H4 (cell line): ENCODE results near the gene GPR65. TPM values are rescaled to one million over a fixed set of nuclear protein-coding genes. Genes with fewer than 3 reads are reported as not detected.

ENCODE experiments used
- DNase-seq: peaks from one replicate; pipeline ENCODE4 v3.0.0-alpha.2; 2015; ENCODE audit warnings: low spot score
- total RNA-seq: library from RNA; depleted of rRNA; stranded (reverse); fragments of >200 nt; shearing (Covaris generic); gene quantifications from 2 replicates; pipeline ENCODE4 v1.2.3, GENCODE V29; 2014; rRNA removed

The GPR65 gene
- total RNA-seq, 1 experiment from 2014 or later = not detected

DNA sequence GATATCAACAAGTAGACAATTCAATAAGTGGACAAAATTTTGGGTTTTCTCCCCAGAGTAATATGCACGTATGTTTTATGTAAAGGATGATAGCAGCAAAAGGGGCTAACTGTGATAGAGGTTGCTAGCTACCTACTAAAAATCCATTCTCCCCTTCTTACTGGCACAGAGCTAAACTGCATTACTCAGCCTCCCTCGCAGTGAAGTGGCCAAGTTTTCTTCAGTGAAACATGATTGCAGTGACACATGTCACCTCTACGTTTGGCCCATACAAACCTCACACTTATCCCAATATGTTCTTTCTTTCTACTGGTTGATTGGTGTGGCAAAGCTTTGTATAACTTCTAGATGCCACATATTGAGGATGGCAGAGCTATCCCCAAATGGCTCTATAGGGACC, 34.3 kb downstream of the GPR65 start:
- no peak for DNase-seq

DNA sequence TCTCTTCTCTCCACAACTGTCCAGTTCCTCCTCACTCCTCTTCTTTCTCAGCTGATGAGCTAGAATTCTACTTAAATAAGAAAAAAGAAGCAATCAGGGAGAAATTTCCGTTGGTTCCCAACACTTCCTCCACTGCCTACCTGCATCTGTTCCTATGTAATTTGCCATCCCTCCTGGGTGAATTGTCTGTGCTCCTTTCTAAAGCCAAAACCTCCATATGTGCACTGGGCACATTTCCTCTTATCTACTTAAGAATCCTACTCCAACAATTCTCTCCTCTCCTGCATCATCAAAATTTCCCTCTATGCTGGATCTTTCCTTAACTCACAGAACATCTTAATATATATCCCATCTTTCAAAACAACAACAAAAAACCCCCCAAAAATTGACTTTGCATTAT, 35.2 kb downstream of the GPR65 start:
- DNase-seq = no peak

DNA sequence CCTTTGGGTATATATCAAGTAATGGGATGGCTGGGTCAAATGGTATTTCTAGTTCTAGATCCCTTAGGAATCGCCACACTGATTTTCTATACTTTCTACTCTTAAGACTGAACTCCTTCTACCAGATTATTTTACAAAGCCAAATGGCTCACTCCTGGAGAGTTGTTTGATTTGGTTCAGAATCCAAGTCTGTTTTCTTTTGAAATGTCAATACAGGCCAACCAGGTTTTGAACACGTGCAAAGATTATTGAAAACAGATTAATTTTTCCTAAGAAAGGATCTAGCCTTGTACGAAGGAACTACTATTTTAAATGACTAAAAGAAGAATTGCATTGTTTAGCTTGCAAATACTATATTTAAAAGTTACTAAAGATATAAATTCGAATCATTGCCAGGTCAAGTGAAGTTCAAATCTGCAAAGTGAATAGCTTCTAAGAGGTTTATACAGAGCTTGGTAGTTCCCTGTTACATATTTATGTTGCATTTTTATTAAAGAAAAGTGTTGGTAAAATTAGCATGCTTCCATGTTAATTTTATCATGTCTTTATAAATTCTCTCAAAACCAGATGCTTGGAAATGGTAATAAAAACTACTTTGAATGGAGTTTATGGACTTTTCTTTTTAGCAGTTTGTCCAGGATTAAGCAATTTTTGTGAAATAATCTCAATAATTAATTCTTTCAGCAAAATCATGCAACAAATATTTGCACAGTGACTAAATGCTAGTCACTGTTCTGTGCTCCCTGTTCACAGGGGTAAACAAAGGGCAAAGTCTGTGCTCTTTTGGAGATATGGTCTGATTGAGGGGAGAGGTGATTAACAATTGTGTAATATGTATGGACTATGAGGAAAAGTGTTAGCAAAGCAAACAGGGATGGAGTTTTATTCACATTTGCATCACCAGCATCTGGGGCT, 38.9 kb downstream of the GPR65 start:
- DNase-seq = no peak

DNA sequence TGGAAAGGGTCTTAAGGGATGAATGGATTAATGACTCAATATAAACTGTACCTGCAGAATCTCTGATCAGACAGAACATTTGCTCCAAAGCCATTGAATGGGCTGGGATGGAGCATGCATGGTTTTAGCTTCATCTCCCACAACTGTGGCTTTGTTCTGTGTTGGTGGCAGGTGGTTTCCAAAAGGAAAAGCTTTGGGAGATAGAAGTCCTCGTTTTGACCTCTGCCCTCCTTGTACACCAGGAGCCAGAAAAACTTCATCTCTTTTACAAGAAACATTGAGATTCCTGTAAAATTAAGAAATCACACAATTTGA, 39.5 kb downstream of the GPR65 start:
- DNase-seq = no peak

DNA sequence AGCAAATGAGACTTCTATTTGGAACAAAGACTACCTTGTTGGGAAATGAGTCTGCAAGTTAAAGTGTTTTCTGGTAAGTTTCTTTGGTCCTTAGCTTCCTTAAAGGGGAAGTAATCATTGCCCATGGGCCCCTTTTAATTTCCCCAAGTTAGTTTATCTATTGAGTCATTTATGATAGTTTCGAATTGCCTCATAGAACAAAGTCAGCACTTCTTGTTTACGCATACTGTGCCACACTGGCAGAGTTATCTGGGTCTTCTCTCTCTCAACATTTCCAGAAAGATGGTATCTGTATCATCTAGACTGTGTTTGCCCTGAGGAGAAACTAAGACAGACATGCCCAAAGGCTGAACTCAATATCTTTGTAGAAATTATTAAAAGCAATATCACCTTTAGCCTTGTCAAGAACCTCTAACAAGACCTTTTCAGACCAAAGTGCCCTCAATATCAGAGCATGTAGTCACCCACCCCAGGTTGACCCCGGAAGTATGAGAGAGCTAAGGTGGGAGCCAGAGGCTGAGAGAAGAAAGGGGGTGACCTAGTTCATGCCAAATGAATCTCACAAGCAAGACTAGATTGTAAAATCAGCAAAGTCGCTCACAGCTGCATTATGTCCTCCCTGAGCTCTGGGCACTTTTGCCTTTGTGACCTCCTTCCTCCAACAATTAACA, 40.0 kb downstream of the GPR65 start:
- no peak for DNase-seq

DNA sequence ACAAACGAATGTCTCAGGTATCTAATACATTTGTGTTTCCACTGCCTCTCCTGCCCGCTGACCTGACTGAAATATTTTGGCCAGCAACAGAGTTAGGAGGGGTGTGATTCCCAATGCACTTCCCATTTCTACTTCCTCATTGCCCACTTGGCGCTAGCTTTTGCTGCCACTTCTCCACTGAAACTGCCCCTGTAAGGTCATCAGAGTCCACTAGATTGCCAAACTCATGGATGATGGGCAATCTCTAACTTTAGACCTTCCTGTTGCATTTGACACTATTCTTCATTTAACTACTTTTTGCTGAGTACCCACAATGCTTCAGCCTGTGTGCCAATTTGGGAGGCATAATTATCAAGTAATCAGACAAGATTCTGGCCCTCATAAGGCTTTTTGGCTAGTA, 40.8 kb downstream of the GPR65 start:
- no peak for DNase-seq

DNA sequence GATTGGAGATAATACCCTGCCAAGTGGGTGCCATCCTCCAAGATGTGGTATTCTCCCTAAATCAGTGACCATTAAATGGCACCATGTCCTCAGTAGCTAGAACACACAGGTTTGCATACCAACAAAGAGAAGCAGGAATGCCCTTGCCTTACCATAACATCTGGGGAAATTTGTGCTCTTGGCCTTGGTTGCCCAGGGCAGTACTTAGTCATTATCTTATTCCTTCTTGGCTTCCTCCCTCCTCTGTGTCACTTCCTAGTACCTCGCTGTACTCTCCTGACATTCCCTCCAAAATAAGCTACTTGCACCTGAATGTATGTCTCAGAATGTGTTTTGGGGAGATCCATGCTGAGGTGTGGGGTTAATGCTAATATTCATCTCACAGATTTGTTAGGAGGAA, 43.4 kb downstream of the GPR65 start:
- no peak for DNase-seq

DNA sequence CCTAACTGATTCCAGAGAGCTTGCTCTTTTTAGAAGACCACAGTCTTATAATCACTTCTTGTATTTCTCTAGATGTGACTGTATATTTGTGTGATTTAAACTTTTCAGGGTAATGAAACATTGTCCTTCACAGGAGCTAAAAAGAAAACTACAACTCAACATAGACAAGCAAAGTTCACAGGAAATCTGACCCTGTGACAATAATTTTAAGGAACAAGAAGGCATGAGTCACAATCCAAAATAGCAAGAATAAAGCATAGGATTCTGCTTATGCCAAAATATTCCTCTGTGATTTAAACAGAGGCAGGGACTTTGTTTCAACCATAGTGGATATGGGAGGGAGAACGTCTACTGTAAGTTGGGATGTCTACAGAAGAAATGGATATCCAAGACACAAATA, 44.3 kb downstream of the GPR65 start:
- no peak for DNase-seq

DNA sequence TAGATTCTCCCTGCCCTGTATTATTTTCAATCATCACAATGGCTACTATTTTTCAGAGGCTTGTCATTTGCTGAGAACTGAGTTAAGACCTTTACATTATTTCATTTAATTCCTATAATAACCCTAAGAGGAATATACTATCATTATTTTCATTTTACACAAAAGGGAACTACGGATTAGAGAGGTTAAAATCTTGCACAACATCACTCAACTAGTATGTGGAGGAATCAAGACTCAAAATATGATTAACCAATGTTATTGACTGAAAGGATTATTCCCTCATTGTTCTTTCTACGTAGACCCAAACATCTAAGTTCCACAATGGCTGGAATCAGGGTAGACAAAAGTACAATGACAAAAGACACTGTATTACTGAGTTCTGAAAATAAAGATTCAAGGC, 45.0 kb downstream of the GPR65 start:
- no peak for DNase-seq

DNA sequence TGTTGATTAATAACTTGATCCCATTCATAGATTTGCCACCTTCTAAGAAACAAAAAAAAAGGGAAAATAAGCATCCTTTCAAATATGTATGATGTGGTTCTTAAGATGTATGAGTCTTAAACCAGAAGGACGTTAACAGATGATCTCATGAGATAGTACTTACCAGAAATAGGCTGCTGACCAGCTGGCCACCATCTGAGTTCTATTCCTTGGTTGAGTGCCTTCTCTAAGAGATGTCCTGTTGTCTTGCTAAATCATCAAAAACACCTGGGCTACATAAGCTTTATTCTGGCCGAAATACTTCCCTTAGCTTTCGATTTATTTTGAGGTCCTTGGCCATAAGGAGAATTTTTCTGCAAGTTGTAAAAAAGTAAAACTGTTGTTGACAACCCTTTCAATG, 55.6 kb downstream of the GPR65 start:
- no peak for DNase-seq

DNA sequence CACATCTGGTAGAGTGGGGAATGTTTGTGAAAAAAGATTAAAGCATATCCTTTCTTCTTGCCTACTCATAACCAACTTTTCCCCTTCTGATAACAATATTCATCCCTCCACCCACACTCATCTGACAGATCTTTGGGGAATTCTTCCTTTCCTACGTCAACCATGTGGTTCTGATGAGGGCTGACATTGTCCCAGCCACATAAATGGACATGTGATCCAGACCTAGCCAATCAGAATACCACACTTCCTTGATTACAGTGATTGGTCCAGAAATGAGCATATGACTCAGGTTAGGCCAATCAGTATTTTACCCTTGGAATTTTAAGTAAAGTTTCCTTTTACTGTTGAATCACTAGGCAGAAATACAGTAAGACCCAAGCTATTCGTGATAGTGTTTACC, 58.9 kb downstream of the GPR65 start:
- no peak for DNase-seq

Other genes starting within 250 kb of the GPR65 start
- not detected in 2 replicates for gene GALC, start 12.0 kb upstream of the GPR65 start, total RNA-seq